ENCODE results near the gene CALD1.

The CALD1 gene, protein sequence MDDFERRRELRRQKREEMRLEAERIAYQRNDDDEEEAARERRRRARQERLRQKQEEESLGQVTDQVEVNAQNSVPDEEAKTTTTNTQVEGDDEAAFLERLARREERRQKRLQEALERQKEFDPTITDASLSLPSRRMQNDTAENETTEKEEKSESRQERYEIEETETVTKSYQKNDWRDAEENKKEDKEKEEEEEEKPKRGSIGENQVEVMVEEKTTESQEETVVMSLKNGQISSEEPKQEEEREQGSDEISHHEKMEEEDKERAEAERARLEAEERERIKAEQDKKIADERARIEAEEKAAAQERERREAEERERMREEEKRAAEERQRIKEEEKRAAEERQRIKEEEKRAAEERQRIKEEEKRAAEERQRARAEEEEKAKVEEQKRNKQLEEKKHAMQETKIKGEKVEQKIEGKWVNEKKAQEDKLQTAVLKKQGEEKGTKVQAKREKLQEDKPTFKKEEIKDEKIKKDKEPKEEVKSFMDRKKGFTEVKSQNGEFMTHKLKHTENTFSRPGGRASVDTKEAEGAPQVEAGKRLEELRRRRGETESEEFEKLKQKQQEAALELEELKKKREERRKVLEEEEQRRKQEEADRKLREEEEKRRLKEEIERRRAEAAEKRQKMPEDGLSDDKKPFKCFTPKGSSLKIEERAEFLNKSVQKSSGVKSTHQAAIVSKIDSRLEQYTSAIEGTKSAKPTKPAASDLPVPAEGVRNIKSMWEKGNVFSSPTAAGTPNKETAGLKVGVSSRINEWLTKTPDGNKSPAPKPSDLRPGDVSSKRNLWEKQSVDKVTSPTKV

GRCh38 chr7:134778941-134779740 is at the start of gene CALD1:
Gene CALD1, plus strand, starts transcription at chr7:134779634. Its CDS starts 88,100 bp downstream, at chr7:134867734.
- H3K4me3 ChIP-seq (replicated peaks; ENCODE audit: low read depth, low read length), result peak within 1 kb of the TSS; percentile 67
- TF ChIP-seq CTCF (IDR thresholded peaks at IDR 0.05; ENCODE audit: low read length, missing control alignments), result no peak
- peak; percentile 100 for DNase-seq (ENCODE audit: low read depth)

GRCh38 chr7:134729895-134730294 is 49.5 kb upstream of the CALD1 start:
- DNase-seq (ENCODE audit: low read depth), result no peak
- no peak for TF ChIP-seq CTCF (IDR thresholded peaks at IDR 0.05; ENCODE audit: low read length, missing control alignments)
- no peak overlapping the region for H3K4me3 ChIP-seq (replicated peaks; ENCODE audit: low read depth, low read length)

DNA sequence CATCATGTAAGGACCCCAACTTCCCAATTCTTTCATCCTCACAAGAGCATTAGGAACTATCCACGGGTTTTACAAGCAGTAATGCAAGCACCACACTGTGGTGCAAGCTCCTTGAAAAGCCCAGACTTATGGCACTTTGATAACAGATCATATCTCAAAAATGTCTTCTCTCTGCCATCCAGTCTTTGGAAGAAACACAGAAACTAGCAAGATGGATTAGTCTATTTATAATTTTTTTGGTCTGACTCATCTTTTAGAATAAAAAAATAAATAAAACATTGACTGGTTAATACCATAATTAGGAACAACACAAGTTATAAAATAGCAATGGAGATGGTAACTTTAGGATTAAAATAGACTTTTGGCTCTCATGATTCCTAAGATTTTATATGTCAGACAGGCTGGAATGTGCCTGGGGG is 49.0 kb upstream of the CALD1 start:
- TF ChIP-seq CTCF (IDR thresholded peaks at IDR 0.05; ENCODE audit: low read length, missing control alignments), result no peak
- no peak overlapping the region for H3K4me3 ChIP-seq (replicated peaks; ENCODE audit: low read depth, low read length)
- DNase-seq (ENCODE audit: low read depth), result peak; percentile 39

- H3K4me3 ChIP-seq (replicated peaks; ENCODE audit: low read depth, low read length), result no peak overlapping the region
- TF ChIP-seq CTCF (IDR thresholded peaks at IDR 0.05; ENCODE audit: low read length, missing control alignments), result no peak
- DNase-seq (ENCODE audit: low read depth), result no peak
Observed at GRCh38 chr7:134731616-134732015, 47.8 kb upstream of the CALD1 start.

- H3K4me3 ChIP-seq (replicated peaks; ENCODE audit: low read depth, low read length), result no peak overlapping the region
- no peak for DNase-seq (ENCODE audit: low read depth)
- TF ChIP-seq CTCF (IDR thresholded peaks at IDR 0.05; ENCODE audit: low read length, missing control alignments), result no peak
Observed at GRCh38 chr7:134732728-134733127, 46.7 kb upstream of the CALD1 start.

DNA sequence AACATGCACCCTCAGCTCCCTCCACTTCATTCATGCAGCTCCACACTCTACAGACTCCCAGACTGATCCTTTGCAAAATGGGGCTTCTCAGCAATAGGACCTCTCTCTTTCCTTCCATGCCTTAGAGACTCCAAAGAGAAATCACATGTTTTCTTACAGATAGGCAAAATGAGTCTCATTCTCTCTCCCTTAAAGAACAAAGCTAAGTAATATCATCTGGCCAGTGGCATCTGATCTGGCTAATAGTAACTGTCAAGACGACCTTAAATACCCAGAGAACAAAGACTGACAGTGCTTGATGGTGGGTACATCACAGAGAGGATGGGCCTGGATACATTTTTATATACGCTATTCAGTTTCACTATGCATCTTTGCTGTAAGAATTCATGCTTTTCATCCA is 43.1 kb upstream of the CALD1 start:
- no peak for TF ChIP-seq CTCF (IDR thresholded peaks at IDR 0.05; ENCODE audit: low read length, missing control alignments)
- H3K4me3 ChIP-seq (replicated peaks; ENCODE audit: low read depth, low read length), result no peak overlapping the region

More for the DNA sequence above, 43.1 kb upstream of the CALD1 start:
- DNase-seq (ENCODE audit: low read depth), result no peak
